Heart right ventricle (tissue), 16 donors: ENCODE data around the gene SGCE. TPM values are rescaled to one million over a fixed set of nuclear protein-coding genes. Genes with fewer than 3 reads are reported as not detected.

Experiments
- ATAC-seq, 8 donors: fragments of 200-7000 bp; cut with Tn5 transposase; one replicate each; pipeline ENCODE4 v1.9.1; 2020; ENCODE audit warnings: mild to moderate bottlenecking in 8 of 8, moderate library complexity in 8 of 8, moderate number of reproducible peaks in 1 of 8
- DNase-seq, 2 donors: peaks; one replicate each; pipeline ENCODE4 v3.0.0-alpha.2; 2020
- H3K27ac ChIP-seq, 10 donors: fragments of 200-600 bp; sonication (generic) in 2 of 10; one replicate each; pipeline versions ENCODE4 v1.5.0 to v1.8.0; 2020 to 2022; ENCODE audit warnings: mild to moderate bottlenecking in 3 of 10
- H3K27me3 ChIP-seq, 7 donors: fragments of 200-600 bp; one replicate each; pipeline ENCODE4 v1.8.0; 2021 to 2022; ENCODE audit warnings: mild to moderate bottlenecking in 2 of 7
- H3K36me3 ChIP-seq, 9 donors: fragments of 200-600 bp; sonication (generic) in 1 of 9; one replicate each; pipeline versions ENCODE4 v1.5.0 to v1.8.0; 2020 to 2022; ENCODE audit warnings: mild to moderate bottlenecking in 2 of 9
- H3K4me1 ChIP-seq, 9 donors: fragments of 200-600 bp; sonication (generic) in 1 of 9; one replicate each; pipeline versions ENCODE4 v1.5.0 to v1.8.0; 2020 to 2022; ENCODE audit warnings: mild to moderate bottlenecking in 4 of 9
- H3K4me3 ChIP-seq, 10 donors: fragments of 200-600 bp; sonication (generic) in 2 of 10; one replicate each; pipeline versions ENCODE4 v1.5.0 to v1.8.0; 2020 to 2022; ENCODE audit warnings: mild to moderate bottlenecking in 7 of 10, moderate library complexity in 2 of 10
- H3K9me3 ChIP-seq, 11 donors: fragments of 200-600 bp in 10 of 11; sonication (generic) in 2 of 11; one replicate each; pipeline versions ENCODE4 v1.5.0 to v1.8.0; 2013 to 2022; ENCODE audit warnings: mild to moderate bottlenecking in 2 of 11, control low read depth in 1 of 11, moderate library complexity in 1 of 11
- WGBS, 2 donors: extraction: QIAGEN DNeasy Blood & Tissue Kit; methylation state at CpG; one replicate each; pipeline ENCODE4 v1.1.7; 2013; ENCODE audit warnings: inconsistent platforms in 1 of 2; 5-methylcytosine and 5-hydroxymethylcytosine counted together
- intact Hi-C, 10 donors: fragments of 100-400 bp; cut with DNase I; formaldehyde crosslinking; loops; one replicate each; pipeline versions ENCODE4 v1.11.1 to v1.14.2; 2022
- polyA plus RNA-seq, 2 donors: library from polyadenylated mRNA; stranded (reverse); fragments of 200-250 nt; gene quantifications; one replicate each; pipeline ENCODE4 v1.2.3, GENCODE V29; 2013
- total RNA-seq, 10 donors: library from RNA; stranded (reverse); fragmentation: NEBNext Ultra II Directional in 3 of 10; extraction: Animal tissue kit (Norgen Biotek cat#: 25700) in 3 of 10; gene quantifications; one replicate each; pipeline versions ENCODE4 v1.2.1 to v1.2.4, GENCODE V29; 2021 to 2023
- TF ChIP-seq, protein P1 (sequence below), 9 donors: fragments of 200-600 bp; sonication (generic) in 2 of 9; IDR thresholded peaks; one replicate each; pipeline versions ENCODE4 v1.5.0 to v1.8.0; 2021 to 2022; ENCODE audit warnings: antibody characterized with exemption in 9 of 9, mild to moderate bottlenecking in 5 of 9, moderate library complexity in 1 of 9
- donor health status: Arrhythmogenic right ventricular cardiomyopathy.
- donor health status: ischemic (EF 13 %, LVEDD 7.1; RV severe dilation, severe dysfunction).
- donor health status: healthy with polysubstance abuse.
- donor health status: DM: no; HTN: yes; CAD: no.
- donor health status: DM: no; HTN: no; CAD: no.
- donor health status: ischemic (EF 25% LVEDD 6.9; RV normal size, moderate dysfunction).
- donor health status: ischemic (EF 25% LVEDD 5.7; RV mildly dilated, moderate dysfunction).
- donor health status: healthy.
- donor health status: DM: yes; HTN: yes; CAD: no.
- donor health status: Ischemic cardiomyopathy.
- donor health status: ischemic (EF 35%, LVEDD 5.7; RV mildly dilated, moderate dysfunction).
- donor health status: nonischemic (EF 11% LVEDD 7.7; RV severe dilation, severe dysfunction).
- donor health status: DM: yes; HTN: yes; CAD: no.
- donor health status: PGD.
- donor health status: ischemic (EF 29% LVEDD 5.4; RV normal size, mild dysfunction).
- donor health status: nonischemic (EF 23%, LVEDD 6.1; RV moderate dilation, normal function).

The SGCE gene
- total and polyA plus RNA-seq, 12 donors = 11.5 to 31.1 (median 21.2) TPM

DNA sequence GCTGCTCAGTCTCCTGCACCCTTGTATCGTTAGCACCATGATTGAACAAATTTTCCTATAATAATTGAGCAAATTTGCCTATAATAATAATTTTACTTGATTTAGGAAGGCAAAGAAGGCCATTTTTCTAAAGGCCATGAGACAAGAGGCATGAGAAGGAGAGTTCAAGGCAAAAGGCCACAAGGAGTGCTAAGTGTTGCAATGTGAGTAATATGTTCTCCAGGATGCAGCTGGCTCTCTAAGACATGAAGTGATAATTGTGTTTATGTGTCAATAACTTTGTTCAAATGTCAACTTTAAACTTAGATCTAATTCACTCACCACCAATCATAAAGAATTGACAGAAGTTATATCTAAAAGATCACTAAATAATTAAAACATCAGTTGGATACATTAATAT, 53.8 kb downstream of the SGCE start:
- intact Hi-C loops = no loop called here
- 89 to 97% methylated on average over 1 of the region's 1 CpG for WGBS, 2 donors
- no peak for DNase-seq
- H3K36me3 ChIP-seq = peaks cover 0 to 39% (median 0%) of the 10 kb centered on the region in 9 donors
- no peak overlapping the region for H3K27ac ChIP-seq
- no peak for ATAC-seq
- H3K4me1 ChIP-seq = peaks cover 0 to 8% (median 0%) of the 10 kb centered on the region in 9 donors
- H3K4me3 ChIP-seq = no peak overlapping the region
- H3K9me3 ChIP-seq = peaks cover 0 to 15% (median 0%) of the 10 kb centered on the region in 11 donors
- no peaks in the 10 kb centered on the region for H3K27me3 ChIP-seq
- TF ChIP-seq, protein P1, sequence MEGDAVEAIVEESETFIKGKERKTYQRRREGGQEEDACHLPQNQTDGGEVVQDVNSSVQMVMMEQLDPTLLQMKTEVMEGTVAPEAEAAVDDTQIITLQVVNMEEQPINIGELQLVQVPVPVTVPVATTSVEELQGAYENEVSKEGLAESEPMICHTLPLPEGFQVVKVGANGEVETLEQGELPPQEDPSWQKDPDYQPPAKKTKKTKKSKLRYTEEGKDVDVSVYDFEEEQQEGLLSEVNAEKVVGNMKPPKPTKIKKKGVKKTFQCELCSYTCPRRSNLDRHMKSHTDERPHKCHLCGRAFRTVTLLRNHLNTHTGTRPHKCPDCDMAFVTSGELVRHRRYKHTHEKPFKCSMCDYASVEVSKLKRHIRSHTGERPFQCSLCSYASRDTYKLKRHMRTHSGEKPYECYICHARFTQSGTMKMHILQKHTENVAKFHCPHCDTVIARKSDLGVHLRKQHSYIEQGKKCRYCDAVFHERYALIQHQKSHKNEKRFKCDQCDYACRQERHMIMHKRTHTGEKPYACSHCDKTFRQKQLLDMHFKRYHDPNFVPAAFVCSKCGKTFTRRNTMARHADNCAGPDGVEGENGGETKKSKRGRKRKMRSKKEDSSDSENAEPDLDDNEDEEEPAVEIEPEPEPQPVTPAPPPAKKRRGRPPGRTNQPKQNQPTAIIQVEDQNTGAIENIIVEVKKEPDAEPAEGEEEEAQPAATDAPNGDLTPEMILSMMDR (IDR thresholded peaks at IDR 0.05) = no peak

DNA sequence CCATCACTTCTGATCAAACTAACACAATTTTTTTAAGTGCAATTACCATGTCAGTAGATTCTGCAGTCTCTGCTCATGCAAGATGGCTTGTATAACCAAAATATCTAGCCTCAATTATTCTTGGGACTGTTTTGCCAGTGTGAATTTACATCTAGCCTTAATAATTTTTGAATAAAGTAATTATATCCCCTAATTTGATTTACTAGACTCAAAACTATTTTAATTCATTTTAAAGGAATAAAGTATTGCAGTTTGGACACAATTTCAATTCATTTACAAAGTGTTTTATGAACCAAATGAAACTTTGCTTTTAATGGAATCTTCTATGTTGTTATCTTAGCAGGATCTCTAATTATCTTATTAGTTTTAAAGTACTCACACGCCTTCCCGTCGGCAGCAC, 55.7 kb downstream of the SGCE start:
- Histone ChIP-seq H3K27me3 (no peaks in the 10 kb centered on the region), H3K4me1 (peaks cover 0 to 8% (median 0%) of the 10 kb centered on the region in 9 donors), H3K4me3 (no peak overlapping the region), H3K27ac (no peak overlapping the region), H3K36me3 (peaks cover 0 to 48% (median 0%) of the 10 kb centered on the region in 9 donors), H3K9me3 (no peaks in the 10 kb centered on the region)
- ATAC-seq (no peak), DNase-seq (no peak)
- intact Hi-C loops = no loop called here
- WGBS, 2 donors = 89 to 90% methylated on average over 3 of the region's 3 CpGs
- TF ChIP-seq, protein P1 (IDR thresholded peaks at IDR 0.05) = no peak

DNA sequence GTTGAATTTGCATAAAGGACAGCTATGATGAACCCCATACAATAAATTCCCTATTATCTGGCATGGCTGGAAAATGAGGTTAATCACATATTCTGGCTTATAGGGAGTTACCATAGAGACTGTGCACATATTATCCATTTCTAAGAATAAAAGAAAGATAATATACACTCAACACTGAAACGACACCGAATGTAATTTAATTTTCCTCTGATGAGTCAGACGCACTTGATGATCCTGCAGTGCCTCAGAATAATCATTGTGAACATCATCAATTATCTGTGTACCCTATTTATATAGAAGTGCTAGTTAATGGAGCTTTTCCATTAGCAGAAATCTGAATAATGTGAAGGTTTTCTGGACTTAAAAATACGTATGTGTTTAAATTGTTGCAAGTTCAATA, 60.2 kb downstream of the SGCE start:
- Histone ChIP-seq H3K4me1 (no peaks in the 10 kb centered on the region), H3K27me3 (no peaks in the 10 kb centered on the region), H3K36me3 (peaks cover 0 to 44% (median 0%) of the 10 kb centered on the region in 9 donors), H3K9me3 (no peaks in the 10 kb centered on the region), H3K4me3 (no peak overlapping the region), H3K27ac (no peak overlapping the region)
- TF ChIP-seq, protein P1 (IDR thresholded peaks at IDR 0.05) = no peak
- 77 to 81% methylated on average over 4 of the region's 4 CpGs for WGBS, 2 donors
- intact Hi-C loops = no loop called here
- ATAC-seq = no peak
- DNase-seq = no peak

DNA sequence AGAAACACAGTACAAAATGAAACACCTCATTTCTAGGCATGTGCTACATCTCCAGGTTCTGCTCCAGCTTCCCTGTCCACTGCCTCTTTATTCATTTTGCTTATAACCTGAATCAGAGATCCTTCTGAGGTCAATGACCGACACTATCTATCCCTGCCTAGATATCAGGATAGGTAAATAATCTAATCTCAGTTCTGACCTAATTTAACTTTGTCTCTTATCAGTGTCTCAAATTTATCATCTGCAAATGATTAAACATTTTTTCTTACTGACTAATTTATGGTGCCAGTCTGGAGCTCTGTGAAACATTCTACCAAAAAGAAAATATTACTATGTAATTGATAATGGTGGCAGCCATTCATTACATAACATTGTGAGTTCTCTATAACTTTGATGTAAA, 61.1 kb downstream of the SGCE start:
- Histone ChIP-seq H3K4me3 (no peak overlapping the region), H3K27ac (no peak overlapping the region), H3K36me3 (peaks cover 0 to 38% (median 0%) of the 10 kb centered on the region in 9 donors), H3K9me3 (no peaks in the 10 kb centered on the region), H3K4me1 (no peaks in the 10 kb centered on the region), H3K27me3 (no peaks in the 10 kb centered on the region)
- no peak for DNase-seq
- TF ChIP-seq, protein P1 (IDR thresholded peaks at IDR 0.05) = no peak
- WGBS, 2 donors = 76 to 78% methylated on average over 1 of the region's 1 CpG
- intact Hi-C loops = no loop called here
- ATAC-seq = no peak
